Activated naive CD8-positive, alpha-beta T cell treated with anti-CD3 and anti-CD28 coated beads, Interleukin-2, amount 10 ng/mL, durations not matched to agents 7 days and 5 days (primary cell): Measurements from ENCODE around the gene SIPA1. TPM values are rescaled to one million over a fixed set of nuclear protein-coding genes. Genes with fewer than 3 reads are reported as not detected.
"Not testable (repeated sequence)": the region's sequence is repeated elsewhere in the genome, so short reads cannot be mapped to it uniquely, and the experiment has no call there.

ENCODE experiments used
- ATAC-seq: fragments of 150-1000 bp; cut with Tn5 transposase; one replicate; pipeline ENCODE4 v1.10.0; 2021; ENCODE audit warnings: low read depth, moderate library complexity
- POLR2A ChIA-PET: fragments of 350-600 bp; sonication (Branson Sonifier 250); formaldehyde crosslinking; loops from one replicate; lab custom pipeline; 2021; ENCODE audit warnings: antibody characterized with exemption; lab: Charles Lee
- DNase-seq: peaks from one replicate; pipeline ENCODE4 v3.0.0; 2021
- H3K27ac Mint-ChIP-seq: one replicate; pipeline ENCODE4 v1.8.0; 2022; ENCODE audit warnings: mild to moderate bottlenecking, mixed read lengths
- H3K27me3 Mint-ChIP-seq: one replicate; pipeline ENCODE4 v1.8.0; 2022; ENCODE audit warnings: mild to moderate bottlenecking, moderate library complexity, mixed read lengths
- H3K36me3 Mint-ChIP-seq: one replicate; pipeline ENCODE4 v1.8.0; 2021; ENCODE audit warnings: mild to moderate bottlenecking, mixed read lengths
- H3K4me1 Mint-ChIP-seq: one replicate; pipeline ENCODE4 v1.8.0; 2021; ENCODE audit warnings: mixed read lengths
- H3K4me3 Mint-ChIP-seq: one replicate; pipeline ENCODE4 v1.8.0; 2022; ENCODE audit warnings: mild to moderate bottlenecking, moderate library complexity, mixed read lengths
- H3K9me3 Mint-ChIP-seq: one replicate; pipeline ENCODE4 v1.8.0; 2021; ENCODE audit warnings: mixed read lengths
- total RNA-seq, 2 experiments: library from RNA; stranded (reverse); gene quantifications; one replicate each; pipeline ENCODE4 v1.2.3, GENCODE V29; 2021

SIPA1 gene
- total RNA-seq, 2 experiments from 2014 or later = 245 to 266 TPM

DNA sequence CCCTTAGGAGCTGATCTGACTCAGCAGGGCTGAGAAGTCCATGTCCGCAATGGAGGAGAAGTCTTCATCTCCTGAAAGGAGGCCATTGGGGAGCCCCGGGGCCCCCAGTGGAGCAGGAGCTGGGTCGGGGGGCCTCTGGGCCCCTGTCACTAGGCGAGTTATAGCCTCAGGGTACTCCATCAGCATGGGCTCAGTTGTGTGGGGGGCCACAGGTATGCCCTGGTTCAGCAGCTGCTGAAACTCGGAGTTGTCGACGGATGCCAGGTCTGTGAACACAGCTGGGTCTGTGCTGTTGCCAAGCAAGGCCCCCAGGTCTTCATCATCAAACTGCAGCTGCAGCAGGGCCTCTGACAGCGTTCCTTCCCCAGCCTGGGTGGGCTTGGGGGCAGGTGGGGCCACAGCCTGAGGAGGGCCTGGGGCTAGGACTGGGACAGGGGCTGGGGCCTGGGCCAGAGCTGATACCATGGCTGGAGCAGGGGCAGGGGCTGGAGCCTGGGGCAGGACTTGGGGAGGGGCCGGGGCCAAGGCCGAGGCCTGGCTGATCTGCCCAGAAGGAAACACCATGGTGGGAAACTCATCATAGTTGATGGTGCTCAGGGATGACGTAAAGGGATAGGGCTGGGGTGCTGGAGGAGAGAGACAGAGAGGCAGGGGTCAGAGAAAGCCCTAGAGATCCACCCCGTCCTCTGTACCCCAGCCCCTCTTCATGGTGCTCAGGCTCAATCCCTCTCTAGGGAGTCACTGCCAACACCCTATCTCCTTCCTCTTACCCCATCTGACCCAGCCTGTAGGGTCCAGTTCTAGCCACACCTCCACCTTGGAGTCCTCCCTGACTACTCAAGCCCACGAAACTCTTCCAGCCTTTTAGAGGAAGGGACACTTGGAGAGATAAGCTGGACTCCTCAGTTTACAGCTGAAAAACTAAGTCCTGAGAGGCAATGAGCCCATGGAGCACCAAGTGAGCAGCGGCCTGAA is 16.8 kb downstream of the SIPA1 start:
- peak overlapping the region; percentile 71 for H3K27ac Mint-ChIP-seq
- H3K9me3 Mint-ChIP-seq = no peaks in the 10 kb centered on the region
- H3K4me3 Mint-ChIP-seq = peak overlapping the region; percentile 1
- ATAC-seq = no peak
- peaks cover 22% of the 10 kb centered on the region for H3K36me3 Mint-ChIP-seq
- POLR2A ChIA-PET = interaction anchor here (1.2 to 8.8 kb wide), 4 partner anchors 8 to 40 kb away, joined by 3 to 182 read pairs (median 40); partner anchors contain the start of genes MAP3K11, PCNX3, RELA and SIPA1
- no peak for DNase-seq
- H3K4me1 Mint-ChIP-seq = peaks cover 41% of the 10 kb centered on the region
- no peaks in the 10 kb centered on the region for H3K27me3 Mint-ChIP-seq

DNA sequence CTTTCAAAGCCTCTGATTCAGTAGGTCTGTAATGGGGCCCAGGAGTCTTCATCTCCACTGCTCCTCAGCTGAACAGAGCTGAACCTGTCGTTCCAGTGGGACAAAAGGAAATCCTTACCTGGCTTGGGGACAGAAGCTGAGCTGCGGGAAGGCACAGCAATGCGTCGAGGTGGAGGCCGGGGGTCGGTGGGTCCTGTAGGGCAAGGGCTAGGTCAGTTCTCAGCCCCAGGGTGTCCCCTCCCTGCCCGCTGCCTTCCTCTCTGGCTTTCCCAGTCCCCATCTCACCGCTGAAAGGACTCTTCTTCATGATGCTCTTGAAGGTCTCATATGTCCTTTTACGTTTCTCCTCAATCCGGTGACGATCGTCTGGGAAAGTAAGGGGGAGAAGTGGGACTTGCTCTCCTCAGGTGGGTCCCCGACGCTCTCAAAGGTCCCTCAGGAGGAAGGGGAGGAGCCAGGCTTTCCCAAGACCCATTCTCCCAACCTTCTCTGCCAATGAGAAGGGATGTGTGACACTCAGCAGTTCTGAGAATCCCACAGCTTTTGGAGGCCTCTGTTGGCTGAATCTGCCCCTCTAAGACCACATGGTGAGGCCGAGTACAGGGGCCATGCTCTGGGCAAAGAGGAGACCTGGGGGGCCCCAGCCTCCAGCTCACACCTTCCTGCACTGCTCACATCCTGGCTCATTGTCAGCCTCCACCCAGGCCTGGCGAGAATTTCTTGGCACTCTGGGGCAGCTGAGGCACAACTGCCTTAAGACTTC is 17.9 kb downstream of the SIPA1 start:
- Mint-ChIP-seq H3K27me3 (no peaks in the 10 kb centered on the region), H3K9me3 (no peaks in the 10 kb centered on the region), H3K36me3 (peaks cover 27% of the 10 kb centered on the region), H3K4me3 (no peak overlapping the region), H3K4me1 (peaks cover 50% of the 10 kb centered on the region), H3K27ac (peak overlapping the region; percentile 71)
- ATAC-seq = no peak
- DNase-seq = no peak
- POLR2A ChIA-PET = interaction anchor here (8.8 kb wide), 1 partner anchor 15 kb away, joined by 182 read pairs; the partner anchor contains the start of gene SIPA1

DNA sequence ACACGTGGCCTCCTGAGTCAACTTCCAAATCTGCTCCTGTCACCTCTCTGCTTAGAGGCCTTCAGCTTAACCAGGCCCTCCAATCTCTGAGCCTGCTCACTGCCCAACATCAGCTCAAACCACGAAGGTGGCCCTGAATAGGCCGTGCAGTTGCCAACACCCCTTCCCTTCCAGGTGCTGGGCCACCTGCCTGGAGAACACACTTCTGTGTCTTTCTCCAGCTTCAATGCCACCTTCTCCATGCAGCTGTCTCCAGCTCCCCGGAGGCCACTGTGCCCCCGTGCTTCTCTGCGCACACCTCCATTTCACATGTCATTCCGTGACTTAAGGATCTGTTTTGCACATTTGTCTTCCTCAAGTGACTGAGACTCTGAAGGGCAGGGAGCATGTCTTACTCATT is 19.5 kb downstream of the SIPA1 start:
- Mint-ChIP-seq H3K4me3 (no peak overlapping the region), H3K9me3 (no peaks in the 10 kb centered on the region), H3K36me3 (peaks cover 27% of the 10 kb centered on the region), H3K27me3 (no peaks in the 10 kb centered on the region), H3K27ac (peak overlapping the region; percentile 14), H3K4me1 (peaks cover 44% of the 10 kb centered on the region)
- POLR2A ChIA-PET = interaction anchor here (0.7 to 1.1 kb wide), 3 partner anchors 13 to 19 kb away, joined by 3 read pairs; no protein-coding TSS in a partner anchor
- DNase-seq (no peak), ATAC-seq (no peak)

DNA sequence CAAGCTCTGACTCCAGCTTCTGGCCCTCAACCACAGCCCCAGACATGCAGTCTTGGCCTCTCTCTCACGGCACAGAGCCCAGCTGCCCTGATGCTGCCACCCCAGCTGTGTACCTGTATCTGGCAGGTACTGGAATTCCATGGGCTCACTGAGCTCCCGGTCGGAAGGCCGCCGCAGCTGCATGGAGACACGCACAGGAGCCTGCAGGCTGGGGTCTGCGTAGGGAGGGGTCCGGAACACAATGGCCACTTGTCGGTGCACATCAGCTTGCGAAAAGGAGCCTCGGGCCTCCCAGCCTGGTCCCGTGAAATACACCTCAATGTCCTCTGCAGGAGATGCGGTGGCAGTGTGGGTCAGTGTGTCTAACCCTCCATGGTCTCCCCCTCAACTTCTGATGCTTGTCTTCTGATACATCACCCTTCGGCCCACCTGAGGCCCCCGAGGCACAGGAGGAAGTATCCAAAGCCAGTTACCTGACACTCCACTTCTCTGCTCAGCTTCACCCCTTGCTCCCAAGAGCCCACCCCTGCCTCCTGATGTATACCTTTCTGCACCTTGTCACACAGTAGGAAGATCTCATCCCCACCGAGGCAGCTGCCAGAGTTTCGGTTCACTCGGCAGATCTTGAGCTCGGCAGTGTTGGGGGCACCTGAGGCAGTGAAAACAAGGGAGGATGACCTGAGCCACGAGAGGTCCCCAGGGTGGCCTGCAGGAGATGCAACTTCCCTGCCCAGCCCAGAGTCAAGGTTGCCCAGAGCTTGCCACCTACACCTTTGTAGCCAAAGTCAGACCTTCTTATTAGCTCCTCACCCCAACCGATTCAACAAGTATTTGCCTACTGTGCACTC is 20.5 kb downstream of the SIPA1 start:
- no peaks in the 10 kb centered on the region for H3K27me3 Mint-ChIP-seq
- H3K9me3 Mint-ChIP-seq = no peaks in the 10 kb centered on the region
- H3K36me3 Mint-ChIP-seq = peaks cover 27% of the 10 kb centered on the region
- POLR2A ChIA-PET = interaction anchor here (1.1 kb wide), 2 partner anchors 13 to 41 kb away, joined by 3 read pairs; no protein-coding TSS in a partner anchor
- no peak overlapping the region for H3K27ac Mint-ChIP-seq
- H3K4me3 Mint-ChIP-seq = no peak overlapping the region
- DNase-seq (no peak), ATAC-seq (no peak)
- H3K4me1 Mint-ChIP-seq = peaks cover 36% of the 10 kb centered on the region

DNA sequence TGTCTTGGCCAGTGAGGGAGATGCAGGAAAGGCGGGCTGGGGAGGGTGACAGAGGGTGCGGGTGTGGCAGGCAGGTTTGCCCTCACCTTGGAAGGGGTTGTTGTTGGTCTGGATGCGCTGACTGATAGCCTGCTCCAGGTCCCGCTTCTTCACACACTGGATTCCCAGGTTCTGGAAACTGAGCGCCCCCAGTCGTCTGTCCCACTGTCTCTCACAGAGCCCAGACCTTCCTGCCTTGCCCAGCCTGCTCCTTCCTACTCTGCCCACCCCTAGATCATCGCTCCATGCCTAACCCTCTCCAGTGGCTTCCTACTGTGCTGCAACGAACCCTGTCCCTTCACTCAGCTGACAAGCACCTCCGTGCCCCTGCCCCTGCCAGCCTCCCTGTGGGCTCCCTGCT is 22.1 kb downstream of the SIPA1 start:
- peak overlapping the region; percentile 40 for H3K4me3 Mint-ChIP-seq
- no peak overlapping the region for H3K27ac Mint-ChIP-seq
- H3K9me3 Mint-ChIP-seq = no peaks in the 10 kb centered on the region
- peaks cover 33% of the 10 kb centered on the region for H3K4me1 Mint-ChIP-seq
- H3K27me3 Mint-ChIP-seq = no peaks in the 10 kb centered on the region
- DNase-seq (no peak), ATAC-seq (no peak)
- POLR2A ChIA-PET = interaction anchor here (4.2 kb wide), 1 partner anchor 7 kb away, joined by 57 read pairs; no protein-coding TSS in a partner anchor
- peaks cover 22% of the 10 kb centered on the region for H3K36me3 Mint-ChIP-seq

DNA sequence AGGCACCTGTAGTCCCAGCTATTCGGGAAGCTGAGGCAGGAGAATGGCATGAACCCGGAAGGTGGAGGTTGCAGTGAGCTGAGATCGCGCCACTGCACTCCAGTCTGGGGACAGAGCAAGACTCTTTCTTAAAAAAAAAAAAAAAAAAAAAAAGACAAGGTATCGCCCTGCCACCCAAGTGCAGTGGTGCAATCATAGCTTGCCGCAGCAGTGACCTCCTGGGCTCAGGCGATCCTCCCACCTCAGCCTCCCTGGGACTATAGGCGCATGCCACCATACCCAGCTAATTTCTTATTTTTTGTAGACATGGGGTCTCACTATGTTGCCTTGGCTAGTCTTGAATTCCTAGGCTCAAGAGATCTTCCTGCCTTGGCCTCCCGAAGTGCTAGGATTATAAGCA is 23.0 kb downstream of the SIPA1 start:
- Mint-ChIP-seq H3K4me3 (peak overlapping the region; percentile 85), H3K36me3 (peaks cover 17% of the 10 kb centered on the region), H3K4me1 (peaks cover 31% of the 10 kb centered on the region)
- not testable (repeated sequence) for ATAC-seq, H3K27me3 Mint-ChIP-seq, DNase-seq, H3K9me3 Mint-ChIP-seq, H3K27ac Mint-ChIP-seq
- POLR2A ChIA-PET = interaction anchor here (0.6 to 4.2 kb wide), 4 partner anchors 8 to 114 kb away, joined by 4 to 57 read pairs (median 18); partner anchors contain the start of gene SIPA1

DNA sequence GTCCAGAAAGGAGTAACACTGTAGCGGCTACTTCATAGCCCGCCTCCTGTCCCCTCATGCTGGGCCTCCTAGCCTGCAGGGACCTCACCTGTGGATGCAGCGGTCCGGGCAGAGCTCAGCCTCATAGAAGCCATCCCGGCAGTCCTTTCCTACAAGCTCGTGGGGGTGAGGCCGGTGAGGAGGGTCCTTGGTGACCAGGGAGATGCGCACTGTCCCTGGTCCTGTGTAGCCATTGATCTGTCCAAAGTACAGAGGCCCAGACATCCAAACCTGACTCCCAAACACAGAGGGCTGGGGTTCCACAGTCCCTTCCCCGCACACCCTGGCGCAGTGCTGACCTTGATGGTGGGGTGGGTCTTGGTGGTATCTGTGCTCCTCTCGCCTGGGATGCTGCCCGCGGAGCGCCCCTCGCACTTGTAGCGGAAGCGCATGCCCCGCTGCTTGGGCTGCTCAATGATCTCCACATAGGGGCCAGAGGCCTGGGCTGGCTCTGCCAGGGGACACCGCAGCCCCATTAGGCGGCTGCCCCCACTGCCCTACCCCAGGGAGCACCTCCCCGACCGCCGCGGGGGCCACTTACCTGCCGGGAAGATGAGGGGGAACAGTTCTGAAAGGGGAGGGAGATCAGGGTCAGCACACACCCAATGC is 23.8 kb downstream of the SIPA1 start:
- Mint-ChIP-seq H3K27me3 (no peaks in the 10 kb centered on the region), H3K4me3 (peak overlapping the region; percentile 85), H3K27ac (peak overlapping the region; percentile 78), H3K9me3 (no peaks in the 10 kb centered on the region), H3K36me3 (peaks cover 12% of the 10 kb centered on the region), H3K4me1 (peaks cover 27% of the 10 kb centered on the region)
- DNase-seq = no peak
- ATAC-seq = no peak
- POLR2A ChIA-PET = interaction anchor here (0.6 to 4.2 kb wide), 5 partner anchors 9 to 118 kb away, joined by 3 to 57 read pairs (median 7); partner anchors contain the start of gene SIPA1

DNA sequence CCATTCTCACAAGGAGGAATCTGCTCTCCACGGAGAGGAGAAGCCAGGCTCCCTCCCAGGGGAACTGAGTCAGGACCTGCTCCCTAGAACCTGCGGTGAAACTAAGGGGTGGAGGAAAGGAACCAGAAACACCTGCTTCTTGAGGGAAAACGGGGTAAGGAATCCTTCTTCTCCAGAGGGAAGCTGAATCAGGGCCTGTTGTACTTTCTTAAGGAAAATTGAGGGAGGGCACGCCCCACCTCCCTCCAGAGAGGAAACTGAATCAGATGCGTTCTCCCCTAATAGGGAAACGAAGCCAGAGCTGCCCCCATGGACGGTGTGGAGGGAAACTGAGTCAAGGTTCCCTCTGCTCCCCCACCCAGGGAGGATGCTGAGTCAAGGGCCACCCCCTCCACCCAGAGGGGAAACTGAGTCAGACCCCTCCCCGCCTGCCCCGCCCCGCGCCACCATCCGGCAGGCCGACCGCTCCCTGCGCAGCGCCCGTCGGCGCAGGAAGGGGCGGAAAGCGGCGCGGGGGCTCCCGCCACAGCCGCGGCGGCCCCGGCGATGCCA is 24.4 kb downstream of the SIPA1 start:
- no peaks in the 10 kb centered on the region for H3K9me3 Mint-ChIP-seq
- H3K4me3 Mint-ChIP-seq = peak overlapping the region; percentile 85
- DNase-seq (no peak), ATAC-seq (no peak)
- H3K27me3 Mint-ChIP-seq = no peaks in the 10 kb centered on the region
- peaks cover 24% of the 10 kb centered on the region for H3K4me1 Mint-ChIP-seq
- H3K27ac Mint-ChIP-seq = peak overlapping the region; percentile 78
- H3K36me3 Mint-ChIP-seq = peaks cover 11% of the 10 kb centered on the region
- POLR2A ChIA-PET = interaction anchor here (0.6 to 4.2 kb wide), 18 partner anchors 9 to 439 kb away, joined by 3 to 57 read pairs (median 3); partner anchors contain the start of genes CCDC85B, PCNX3, SIPA1 and ZNRD2

DNA sequence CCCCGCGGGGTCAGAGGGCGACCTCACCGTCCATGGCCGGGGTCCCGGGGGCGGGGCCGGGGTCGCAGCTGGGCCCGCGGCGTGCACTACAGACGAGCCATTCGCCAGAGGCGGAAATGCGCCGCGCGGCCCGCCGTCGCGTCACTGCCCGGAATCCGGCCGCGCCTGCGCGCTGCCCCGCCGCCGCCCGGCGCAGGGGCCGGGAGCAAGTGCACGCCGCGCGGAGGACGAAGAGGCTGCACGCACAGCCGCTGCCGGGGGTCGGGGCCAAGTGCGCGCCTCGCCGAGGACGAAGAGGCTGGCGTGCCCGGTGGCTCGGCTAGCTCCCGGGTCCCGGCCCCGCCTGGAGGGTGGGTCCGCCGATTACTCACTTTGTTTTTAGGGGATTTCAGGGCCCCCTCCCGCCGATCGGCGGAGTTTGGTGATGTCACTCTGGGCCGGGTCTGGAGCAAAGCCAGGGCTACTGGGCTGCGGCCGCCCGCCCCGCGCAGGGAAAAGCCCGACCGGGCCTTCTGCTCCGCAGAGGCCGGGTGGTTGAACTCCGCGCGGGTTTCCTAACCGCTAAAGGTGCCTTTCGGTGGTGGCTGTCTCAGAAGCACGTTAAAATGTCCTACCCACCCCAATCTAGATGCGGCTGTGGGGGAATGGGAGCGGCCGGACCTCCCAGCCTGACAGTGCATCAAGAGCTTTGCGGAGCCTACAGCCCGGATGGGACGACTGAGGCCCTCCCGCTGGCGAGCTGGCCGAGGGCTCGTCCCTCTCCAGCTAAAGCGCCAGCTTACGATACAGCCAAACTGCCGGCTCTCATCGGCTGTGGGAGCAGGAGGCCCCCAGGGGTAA is 25.1 kb downstream of the SIPA1 start, which contains the start of gene RELA:
Gene RELA (minus strand): TSS at position 118 of the 840 bp plus-strand sequence. CDS start 84 bp downstream, at position 34.
- DNase-seq (peak; percentile 95), ATAC-seq (peak; percentile 86)
- Mint-ChIP-seq H3K4me3 (peak within 1 kb of the TSS; percentile 93), H3K9me3 (no peaks in the 10 kb centered on the region), H3K4me1 (peaks cover 24% of the 10 kb centered on the region), H3K27ac (peak within 1 kb of the TSS; percentile 94), H3K36me3 (peaks cover 10% of the 10 kb centered on the region), H3K27me3 (no peaks in the 10 kb centered on the region)
- POLR2A ChIA-PET = interaction anchor here (0.6 to 4.2 kb wide), 21 partner anchors 10 to 802 kb away, joined by 3 to 57 read pairs (median 3); partner anchors contain the start of genes CCDC85B, PCNX3, SIPA1 and ZNRD2

DNA sequence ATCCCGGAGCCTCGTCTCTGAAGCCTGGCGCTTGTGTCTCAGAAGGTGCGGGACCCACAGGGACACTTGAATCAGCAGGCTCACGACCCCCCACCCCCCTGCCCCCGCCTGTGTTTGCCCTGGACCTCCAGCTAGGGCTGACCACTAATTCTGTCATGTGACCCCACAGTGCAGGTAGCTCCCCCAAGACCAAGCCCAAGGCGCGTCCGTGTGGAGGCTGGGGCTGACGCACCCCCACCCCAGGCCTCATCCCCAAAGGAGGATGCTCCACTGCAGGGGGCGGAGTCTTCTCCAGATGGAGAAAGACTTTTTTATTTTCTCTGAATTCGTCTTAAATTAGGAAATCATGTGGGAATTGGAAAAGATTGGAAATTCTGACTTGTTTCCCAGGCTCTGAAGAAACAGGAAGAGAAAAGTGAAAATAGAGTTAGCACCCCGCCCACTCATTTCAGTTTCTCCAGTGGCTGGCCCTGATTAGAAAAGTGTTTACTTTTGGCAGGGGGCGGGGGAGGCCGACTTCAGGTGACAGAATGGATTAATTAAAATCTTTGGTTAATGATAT is 25.8 kb downstream of the SIPA1 start:
- peaks cover 24% of the 10 kb centered on the region for H3K4me1 Mint-ChIP-seq
- H3K36me3 Mint-ChIP-seq = peaks cover 10% of the 10 kb centered on the region
- no peaks in the 10 kb centered on the region for H3K9me3 Mint-ChIP-seq
- DNase-seq (no peak), ATAC-seq (peak; percentile 8)
- peak overlapping the region; percentile 94 for H3K27ac Mint-ChIP-seq
- H3K27me3 Mint-ChIP-seq = no peaks in the 10 kb centered on the region
- peak overlapping the region; percentile 93 for H3K4me3 Mint-ChIP-seq
- POLR2A ChIA-PET = interaction anchor here (0.6 to 4.2 kb wide), 11 partner anchors 11 to 802 kb away, joined by 3 to 57 read pairs (median 4); partner anchors contain the start of genes CCDC85B, PCNX3, SIPA1 and ZNRD2
